ENCODE results near the gene BACE2. TPM values are rescaled to one million over a fixed set of nuclear protein-coding genes. Genes with fewer than 3 reads are reported as not detected.

The BACE2 gene
- total RNA-seq, 1 experiment from 2014 or later, result 23.2 TPM

DNA sequence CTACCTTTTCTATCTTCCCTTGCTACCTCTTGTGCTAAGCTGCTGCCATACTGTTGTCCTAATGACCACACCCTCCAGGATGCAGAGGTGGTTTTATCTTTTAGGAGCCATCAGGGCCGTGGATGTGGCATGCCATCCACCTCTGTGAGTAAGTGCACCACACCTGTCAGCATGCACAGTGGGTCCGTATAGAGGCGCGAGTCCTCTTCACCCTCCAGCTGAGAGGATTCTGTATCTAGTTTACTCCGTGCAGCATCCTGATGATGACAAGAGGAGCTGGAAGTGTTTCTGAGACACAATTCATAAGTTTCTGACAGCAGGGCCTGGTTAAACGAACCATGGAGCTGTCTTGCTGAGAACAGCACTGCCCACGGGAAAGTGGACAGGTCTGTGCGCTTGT, 159.8 kb downstream of the BACE2 start:
- RAD21 ChIA-PET (ENCODE audit: low non-redundant PET in 1 of 2, low total read pairs in 2 of 2, uncharacterized antibody in 2 of 2, unreplicated experiment in 2 of 2), result no interaction called here
- intact Hi-C loops (cut with micrococcal nuclease), result no loop called here
- no peaks in the 10 kb centered on the region for H4K20me1 ChIP-seq (ENCODE audit: insufficient read depth)
- no peak overlapping the region for H3K4me2 ChIP-seq (ENCODE audit: low read length)
- H3K4me3 ChIP-seq (replicated peaks in 1 of 2; ENCODE audit: low read depth in 1 of 2, low read length in 2 of 2), result no peak overlapping the region
- no peak overlapping the region for H2AFZ ChIP-seq (ENCODE audit: low read depth, low read length, poor library complexity, severe bottlenecking)
- H3K4me1 ChIP-seq (ENCODE audit: control insufficient read depth in 1 of 2, insufficient read depth in 2 of 2, low read length in 2 of 2), result no peaks in the 10 kb centered on the region
- no peak for DNase-seq (ENCODE audit: low read depth, low spot score)
- H3K36me3 ChIP-seq (ENCODE audit: control insufficient read depth in 1 of 2, insufficient read depth in 2 of 2, low read length in 2 of 2), result no peaks in the 10 kb centered on the region
- no peaks in the 10 kb centered on the region for H3K79me2 ChIP-seq (ENCODE audit: insufficient read depth, low read length)
- H3K9ac ChIP-seq (ENCODE audit: low read length), result no peak overlapping the region
- POLR2A ChIA-PET, result no interaction called here
- CTCF ChIA-PET, result no interaction called here
- H3K27me3 ChIP-seq (ENCODE audit: insufficient read depth, low read length), result no peaks in the 10 kb centered on the region
- no peak for TF ChIP-seq CBX3 (IDR thresholded peaks at IDR 0.05; ENCODE audit: low read depth)
- no peak for TF ChIP-seq RAD21 (IDR thresholded peaks at IDR 0.05; ENCODE audit: low read depth)
- no peak for TF ChIP-seq CEBPB (IDR thresholded peaks at IDR 0.05; ENCODE audit: low read depth)
- TF ChIP-seq, protein P1, sequence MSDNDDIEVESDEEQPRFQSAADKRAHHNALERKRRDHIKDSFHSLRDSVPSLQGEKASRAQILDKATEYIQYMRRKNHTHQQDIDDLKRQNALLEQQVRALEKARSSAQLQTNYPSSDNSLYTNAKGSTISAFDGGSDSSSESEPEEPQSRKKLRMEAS (IDR thresholded peaks at IDR 0.05), result no peak
- TF ChIP-seq SRF (IDR thresholded peaks at IDR 0.05; ENCODE audit: low read depth), result no peak
- no peak for TF ChIP-seq POLR2AphosphoS5 (IDR thresholded peaks at IDR 0.05; ENCODE audit: low read depth, low read length)
- no peak for TF ChIP-seq EGR1 (IDR thresholded peaks at IDR 0.05; ENCODE audit: low read depth)
- TF ChIP-seq CTCF (IDR thresholded peaks at IDR 0.05 in 2 of 3, conservative IDR thresholded peaks at IDR 0.05 in 1 of 3; ENCODE audit: borderline replicate concordance in 1 of 3, insufficient read depth in 1 of 3, low read depth in 2 of 3, low read length in 2 of 3), result no peak
- no peak for TF ChIP-seq ATF3 (IDR thresholded peaks at IDR 0.05)
- TF ChIP-seq SP1 (IDR thresholded peaks at IDR 0.05; ENCODE audit: low read depth), result no peak
- TF ChIP-seq ZBTB33 (IDR thresholded peaks at IDR 0.05; ENCODE audit: extremely low read depth, insufficient replicate concordance, low read length), result no peak
- no peak for TF ChIP-seq SIN3A (IDR thresholded peaks at IDR 0.05; ENCODE audit: low read depth)
- no peak for TF ChIP-seq POLR2A (IDR thresholded peaks at IDR 0.05; ENCODE audit: borderline replicate concordance, extremely low read depth, insufficient read depth, insufficient read length)
- TF ChIP-seq ZFX (IDR thresholded peaks at IDR 0.05), result no peak
- TF ChIP-seq EZH2phosphoT487 (IDR thresholded peaks at IDR 0.05; ENCODE audit: borderline replicate concordance), result no peak
- no peak for TF ChIP-seq ELF1 (IDR thresholded peaks at IDR 0.05; ENCODE audit: borderline replicate concordance, low read depth)
- no peak for TF ChIP-seq TCF7L2 (IDR thresholded peaks at IDR 0.05; ENCODE audit: borderline replicate concordance, extremely low read depth, insufficient read depth, insufficient read length)
- TF ChIP-seq FOSL1 (IDR thresholded peaks at IDR 0.05; ENCODE audit: low read depth), result no peak
- no peak overlapping the region for H3K27ac ChIP-seq (ENCODE audit: low read depth, low read length)
- H3K9me2 ChIP-seq (ENCODE audit: insufficient read depth), result no peaks in the 10 kb centered on the region
- no TSS peak for BruUV-seq (replicated peaks)
- H3K9me3 ChIP-seq (ENCODE audit: control insufficient read depth in 1 of 2, insufficient read depth in 1 of 2, low read depth in 1 of 2, low read length in 2 of 2), result no peaks in the 10 kb centered on the region
- no peak for ATAC-seq

Data from HCT116 (cell line).